Inferior parietal cortex (tissue), 1 donor: ENCODE results near the gene ASAH2.
"Not testable (repeated sequence)": the region's sequence is repeated elsewhere in the genome, so short reads cannot be mapped to it uniquely, and the experiment has no call there.

Experiments used
- DNase-seq: peaks from one replicate; pipeline ENCODE4 v3.0.0-alpha.2; 2016; ENCODE audit errors: extremely low spot score

Gene ASAH2

GRCh38 chr10:50251394-50251793, at the start of gene ASAH2:
Gene ASAH2, minus strand, starts transcription at chr10:50251516. Its CDS starts 2,906 bp downstream, at chr10:50248610.
- no peak for DNase-seq

DNA sequence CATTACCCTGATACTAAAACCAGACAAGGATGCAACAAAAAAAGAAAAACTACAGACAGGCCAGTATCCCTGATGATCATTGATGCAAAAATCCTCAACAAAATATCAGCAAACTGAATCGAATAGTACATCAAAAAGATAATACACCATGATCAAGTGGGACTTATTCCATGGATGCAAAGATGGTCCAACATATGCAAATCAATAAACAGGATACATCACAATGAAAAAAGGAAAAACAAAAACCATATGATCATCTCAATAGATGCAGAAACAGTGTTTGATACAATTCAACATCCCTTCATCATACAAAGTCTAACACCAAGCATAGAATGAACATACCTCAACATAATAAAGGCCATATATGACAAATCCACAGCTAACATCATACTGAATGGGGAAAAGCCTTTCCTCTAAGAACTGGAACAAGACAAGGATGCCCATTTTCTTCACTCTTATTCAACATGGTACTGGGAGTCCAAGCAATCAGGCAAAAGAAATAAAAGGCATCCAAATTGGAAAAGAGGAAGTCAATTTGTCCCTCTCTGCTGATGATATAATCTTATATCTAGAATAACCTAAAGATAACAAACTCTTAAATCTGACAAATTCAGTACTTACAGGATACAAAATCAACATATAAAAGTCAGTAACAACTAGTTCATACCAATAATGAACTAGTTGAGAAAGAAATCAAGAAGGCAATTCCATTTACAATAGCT, 48.8 kb upstream of the ASAH2 start:
- no peak for DNase-seq

- DNase-seq, result no peak
These were observed 44.1 kb upstream of the ASAH2 start for GRCh38 chr10:50295367-50295766.

GRCh38 chr10:50294582-50294981, 43.3 kb upstream of the ASAH2 start:
- no peak for DNase-seq

GRCh38 chr10:50293513-50294313, 42.4 kb upstream of the ASAH2 start:
- DNase-seq, result no peak

DNA sequence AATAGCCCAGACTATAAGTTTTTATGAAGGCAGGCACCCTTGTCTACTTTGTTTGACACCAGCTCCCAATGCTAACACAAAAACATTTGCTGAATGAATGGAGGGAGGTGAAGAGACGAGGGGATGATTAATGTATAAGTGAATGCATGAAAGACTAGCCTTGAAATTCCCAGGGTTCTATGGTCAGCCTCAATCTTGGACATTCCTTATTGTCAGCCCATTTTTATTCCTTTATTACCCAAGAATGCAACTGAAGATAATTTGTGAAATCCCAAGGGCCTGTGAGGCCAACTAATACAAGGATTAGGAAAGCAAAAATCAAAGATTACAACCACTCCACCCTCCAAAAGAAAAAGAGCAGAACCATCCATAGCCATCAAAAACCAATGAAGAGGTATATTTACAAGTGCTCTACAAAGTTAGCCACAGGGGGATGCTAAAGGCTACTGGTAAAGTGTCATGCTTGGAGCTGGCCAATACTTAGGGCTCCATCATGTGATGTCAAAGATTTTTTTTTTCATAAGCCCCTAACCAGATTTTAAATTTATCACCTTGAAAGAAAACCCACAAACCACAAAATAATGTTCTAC, 40.0 kb upstream of the ASAH2 start:
- DNase-seq, result peak; percentile 27

- DNase-seq, result no peak
These were observed 37.9 kb upstream of the ASAH2 start for GRCh38 chr10:50289196-50289595.

GRCh38 chr10:50286996-50287803, 35.9 kb upstream of the ASAH2 start:
- DNase-seq, result no peak

DNA sequence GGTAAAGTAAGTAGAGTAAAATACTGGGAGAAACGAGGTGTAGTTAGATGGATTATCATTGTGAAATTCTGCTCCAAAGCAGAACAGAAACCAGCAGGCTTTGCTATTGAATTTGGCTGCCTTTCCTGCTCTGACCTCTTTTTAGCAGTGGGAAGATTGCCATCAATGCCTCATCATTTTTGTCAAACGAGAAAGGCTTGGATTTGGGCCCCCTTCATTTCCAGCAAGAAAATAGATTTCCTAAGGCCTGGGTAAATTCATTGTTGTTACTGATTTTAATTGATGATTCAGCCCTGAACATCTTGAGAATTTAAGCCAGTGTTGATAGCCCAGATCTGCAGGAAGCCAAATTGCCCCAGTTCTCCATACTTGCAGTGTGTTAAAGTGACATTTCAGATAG, 35.2 kb upstream of the ASAH2 start:
- DNase-seq, result peak; percentile 24

GRCh38 chr10:50281967-50282522, 30.7 kb upstream of the ASAH2 start:
- DNase-seq, result no peak

DNA sequence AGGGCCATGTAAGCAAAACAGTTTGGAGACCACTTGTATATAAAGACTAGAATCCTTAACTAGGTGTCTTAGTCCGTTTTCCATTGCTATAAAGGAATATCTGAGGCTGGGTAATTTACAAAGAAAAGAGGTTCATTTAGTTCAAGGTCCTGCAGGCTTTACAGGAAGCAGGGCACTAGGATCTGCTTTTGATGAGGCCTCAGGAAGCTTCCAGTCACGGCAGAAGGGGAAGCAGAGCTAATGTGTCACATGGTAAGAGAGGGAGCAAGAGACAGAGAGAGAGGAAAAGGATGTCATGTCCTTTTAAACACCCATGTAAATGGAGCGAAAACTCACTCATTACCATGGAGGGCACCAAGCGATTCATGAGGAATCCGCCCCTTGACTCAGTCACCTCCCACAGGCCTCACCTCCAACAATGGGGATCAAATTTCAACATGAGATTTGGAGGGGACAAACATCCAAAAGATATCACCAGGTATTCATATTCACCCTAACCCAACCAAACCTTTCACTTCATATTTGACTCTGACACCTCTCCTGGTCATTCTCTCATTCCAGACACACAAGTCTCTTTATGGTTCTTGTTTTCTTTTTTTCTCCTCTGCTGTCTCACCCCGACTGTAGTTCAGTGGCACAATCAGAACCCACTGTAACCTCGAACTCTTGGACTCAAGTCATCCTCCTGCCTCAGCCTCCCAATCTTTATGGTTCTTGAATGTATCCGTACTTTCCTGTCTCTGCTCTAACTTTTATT, 30.1 kb upstream of the ASAH2 start:
- DNase-seq, result no peak

DNA sequence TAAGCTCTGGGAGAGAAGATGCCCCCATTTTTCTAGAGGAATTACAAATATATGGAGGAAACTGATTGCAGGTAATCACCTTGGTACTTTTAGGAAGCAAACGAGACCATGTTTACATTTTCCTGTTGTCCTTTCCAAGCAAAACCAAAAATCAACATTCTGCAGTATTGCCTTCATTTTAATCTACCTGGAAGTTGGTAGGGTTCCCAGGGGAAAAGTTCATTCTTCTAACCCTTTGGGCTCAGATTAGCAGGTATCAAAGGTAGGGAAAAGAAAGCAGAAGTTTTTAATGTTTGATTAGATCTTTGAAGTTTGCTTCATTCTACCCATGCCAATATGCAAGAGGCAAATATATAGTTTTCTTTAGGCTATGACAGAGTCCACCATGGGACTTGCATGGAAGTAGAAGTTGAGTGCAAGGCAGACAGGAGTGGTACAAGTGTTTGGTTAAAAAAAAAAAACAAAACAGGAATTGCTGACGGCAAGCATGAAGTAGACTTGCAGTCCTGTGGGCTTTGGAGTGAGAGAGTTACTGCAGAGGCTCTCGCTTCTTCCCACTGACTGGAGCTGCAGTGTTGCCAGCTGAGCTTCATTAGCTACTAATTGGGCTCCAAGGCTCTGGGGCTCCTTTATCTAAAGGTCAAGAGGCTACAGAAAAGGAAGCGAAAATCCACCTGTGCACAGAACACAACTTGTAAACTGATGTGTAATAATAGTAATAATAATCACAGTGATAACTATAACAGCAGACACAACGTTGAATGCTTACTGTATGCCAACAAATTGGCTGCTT, 28.9 kb upstream of the ASAH2 start:
- DNase-seq, result no peak

DNA sequence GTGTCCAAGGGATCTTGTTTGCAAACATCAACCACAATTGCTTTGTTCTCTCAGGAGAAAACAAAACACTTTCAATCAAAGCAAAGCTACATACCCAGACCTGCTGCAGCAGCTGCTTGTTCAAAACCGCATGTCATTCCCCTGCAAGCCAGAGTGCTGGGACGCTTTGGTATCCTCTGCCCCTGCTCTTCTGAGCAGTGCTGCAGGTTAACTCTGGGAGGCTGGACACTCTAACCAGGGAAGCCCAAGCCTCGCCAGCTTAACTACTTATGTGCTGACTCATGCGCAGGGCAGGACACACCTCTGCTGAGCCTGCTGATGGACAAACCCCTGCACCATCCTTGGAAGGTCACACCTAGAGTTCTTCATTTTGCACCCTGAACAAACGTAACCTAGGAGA, 28.2 kb upstream of the ASAH2 start:
- no peak for DNase-seq

GRCh38 chr10:50275650-50276235, 24.4 kb upstream of the ASAH2 start:
- peak; percentile 63 for DNase-seq

- DNase-seq, result no peak
These were observed 21.2 kb upstream of the ASAH2 start for GRCh38 chr10:50272531-50272930.

GRCh38 chr10:50271564-50272250, 20.4 kb upstream of the ASAH2 start:
- no peak for DNase-seq

DNA sequence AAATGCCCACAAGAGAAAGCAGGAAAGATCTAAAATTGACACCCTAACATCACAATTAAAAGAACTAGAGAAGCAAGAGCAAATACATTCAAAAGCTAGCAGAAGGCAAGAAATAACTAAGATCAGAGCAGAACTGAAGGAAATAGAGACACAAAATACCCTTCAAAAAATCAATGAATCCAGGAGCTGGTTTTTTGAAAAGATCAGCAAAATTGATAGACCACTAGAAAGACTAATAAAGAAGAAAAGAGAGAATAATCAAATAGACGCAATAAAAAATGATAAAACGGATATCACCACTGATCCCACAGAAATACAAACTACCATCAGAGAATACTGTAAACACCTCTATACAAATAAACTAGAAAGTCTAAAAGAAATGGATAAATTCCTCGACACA, 16.6 kb upstream of the ASAH2 start:
- not testable (repeated sequence) for DNase-seq

DNA sequence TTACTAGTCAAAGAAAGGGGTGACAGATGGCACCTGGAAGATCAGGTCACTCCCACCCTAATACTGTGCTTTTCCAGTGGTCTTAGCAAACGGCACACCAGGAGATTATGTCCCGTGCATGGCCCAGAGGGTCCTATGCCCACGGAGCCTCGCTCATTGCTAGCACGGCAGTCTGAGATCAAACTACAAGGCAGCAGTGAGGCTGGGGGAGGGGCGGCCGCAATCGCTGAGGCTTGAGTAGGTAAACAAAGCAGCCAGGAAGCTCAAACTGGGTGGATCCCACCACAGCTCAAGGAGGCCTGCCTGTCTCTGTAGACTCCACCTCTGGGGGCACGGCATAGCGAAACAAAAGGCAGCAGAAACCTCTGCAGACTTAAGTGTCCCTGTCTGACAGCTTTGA, 11.3 kb upstream of the ASAH2 start:
- not testable (repeated sequence) for DNase-seq

DNA sequence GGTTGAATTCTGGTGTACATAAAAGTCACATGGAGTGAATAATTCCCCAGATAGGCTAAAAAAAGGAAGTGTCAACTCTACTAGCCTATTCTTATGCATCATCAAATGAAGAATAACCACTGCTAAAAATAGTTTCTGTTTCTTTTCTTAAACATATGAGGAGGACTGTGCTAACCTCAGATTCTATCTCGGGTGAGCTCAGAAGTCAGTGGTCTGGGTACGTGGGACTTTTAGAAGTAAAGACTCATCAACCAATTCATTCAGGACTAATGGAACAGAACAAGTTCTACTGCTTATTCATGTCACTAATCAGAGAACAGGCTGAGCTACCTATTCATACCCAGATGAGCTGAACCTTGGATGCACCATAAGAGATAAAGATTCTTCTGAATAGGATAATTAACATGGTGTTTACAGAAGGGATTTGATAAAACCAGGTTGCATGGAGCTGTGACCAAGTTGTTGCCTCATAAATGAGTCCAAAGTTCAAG, 9.5 kb upstream of the ASAH2 start:
- no peak for DNase-seq
